Iris pigment epithelial cell (primary cell): Measurements from ENCODE around the gene NELL2.
"Not testable (repeated sequence)": the region's sequence is repeated elsewhere in the genome, so short reads cannot be mapped to it uniquely, and the experiment has no call there.

Experiments
- DNase-seq: peaks from one replicate; pipeline ENCODE4 v3.0.0-alpha.2; 2011; ENCODE audit warnings: low read depth

The NELL2 gene

GRCh38 chr12:44875954-44876543 lies at the start of gene NELL2:
NELL2 (minus strand) TSS chr12:44876315; CDS start chr12:44875869, 446 bp downstream.
- DNase-seq, result peak; percentile 10

- no peak for DNase-seq
Observed at GRCh38 chr12:44921736-44922135, 45.6 kb upstream of the NELL2 start.

- no peak for DNase-seq
Observed at GRCh38 chr12:44917141-44917540, 41.0 kb upstream of the NELL2 start.

GRCh38 chr12:44915958-44916357 lies 39.8 kb upstream of the NELL2 start:
- DNase-seq, result no peak

GRCh38 chr12:44904321-44904720 lies 28.2 kb upstream of the NELL2 start:
- no peak for DNase-seq

GRCh38 chr12:44898108-44898507 lies 22.0 kb upstream of the NELL2 start:
- DNase-seq, result not testable (repeated sequence)

GRCh38 chr12:44889926-44890325 lies 13.8 kb upstream of the NELL2 start:
- no peak for DNase-seq

- peak; percentile 15 for DNase-seq
Observed at GRCh38 chr12:44889162-44889561, 13.0 kb upstream of the NELL2 start.

GRCh38 chr12:44885902-44886301 lies 9.8 kb upstream of the NELL2 start:
- DNase-seq, result no peak

GRCh38 chr12:44881197-44881596 lies 5.1 kb upstream of the NELL2 start:
- no peak for DNase-seq

GRCh38 chr12:44876544-44877410 lies 662 bp upstream of the NELL2 start:
- peak; percentile 37 for DNase-seq

- no peak for DNase-seq
Observed at GRCh38 chr12:44875417-44875953, 630 bp downstream of the NELL2 start.

- DNase-seq, result no peak
Observed at GRCh38 chr12:44874981-44875416, 1.1 kb downstream of the NELL2 start.

- DNase-seq, result peak; percentile 9
Observed at GRCh38 chr12:44873898-44874297, 2.2 kb downstream of the NELL2 start.

GRCh38 chr12:44869503-44869902 lies 6.6 kb downstream of the NELL2 start:
- DNase-seq, result no peak

GRCh38 chr12:44863867-44864266 lies 12.2 kb downstream of the NELL2 start:
- DNase-seq, result no peak

- no peak for DNase-seq
Observed at GRCh38 chr12:44859998-44860689, 16.0 kb downstream of the NELL2 start.

GRCh38 chr12:44858226-44858855 lies 17.8 kb downstream of the NELL2 start:
- no peak for DNase-seq

- no peak for DNase-seq
Observed at GRCh38 chr12:44852483-44852882, 23.6 kb downstream of the NELL2 start.

GRCh38 chr12:44851586-44851985 lies 24.5 kb downstream of the NELL2 start:
- DNase-seq, result no peak

GRCh38 chr12:44848703-44849085 lies 27.4 kb downstream of the NELL2 start:
- DNase-seq, result no peak
